ENCODE results near the gene DENND1A.
"Not testable (repeated sequence)": the region's sequence is repeated elsewhere in the genome, so short reads cannot be mapped to it uniquely, and the experiment has no call there.

DENND1A gene

DNA sequence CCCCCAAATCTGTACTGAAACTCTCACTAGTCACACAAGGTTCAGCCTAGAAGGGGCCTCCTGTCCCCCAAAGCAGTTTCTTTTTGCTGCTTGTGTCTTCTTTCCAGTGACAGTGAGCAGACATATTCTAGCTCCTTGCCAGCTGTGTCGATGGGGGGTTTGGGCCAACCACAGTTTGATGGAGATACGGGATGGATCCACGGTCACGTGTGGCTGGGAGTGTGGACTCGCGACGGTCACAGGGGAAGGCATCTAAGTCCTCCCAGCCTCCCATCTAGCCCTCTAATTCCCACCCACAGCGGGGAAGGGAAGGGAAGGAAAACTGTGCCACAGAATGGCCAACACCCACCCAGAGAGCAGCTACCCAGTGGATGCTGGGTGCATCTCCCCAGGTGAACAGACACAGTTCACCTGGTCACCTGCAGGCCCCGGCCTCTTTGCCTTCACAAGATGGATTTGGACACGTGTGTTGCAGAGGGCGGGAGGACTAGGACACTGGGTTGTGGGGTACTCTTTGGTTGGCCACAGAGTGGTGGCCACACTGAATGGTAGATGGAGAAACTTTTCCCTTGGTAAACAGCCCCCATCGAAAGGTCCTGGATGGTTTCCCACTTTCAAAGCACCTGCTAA, 519.5 kb downstream of the DENND1A start:
- DNase-seq (ENCODE audit: low read depth), result no peak

- no peak for DNase-seq (ENCODE audit: low read depth)
Observed at GRCh38 chr9:123408313-123409262, 521.3 kb downstream of the DENND1A start.

DNA sequence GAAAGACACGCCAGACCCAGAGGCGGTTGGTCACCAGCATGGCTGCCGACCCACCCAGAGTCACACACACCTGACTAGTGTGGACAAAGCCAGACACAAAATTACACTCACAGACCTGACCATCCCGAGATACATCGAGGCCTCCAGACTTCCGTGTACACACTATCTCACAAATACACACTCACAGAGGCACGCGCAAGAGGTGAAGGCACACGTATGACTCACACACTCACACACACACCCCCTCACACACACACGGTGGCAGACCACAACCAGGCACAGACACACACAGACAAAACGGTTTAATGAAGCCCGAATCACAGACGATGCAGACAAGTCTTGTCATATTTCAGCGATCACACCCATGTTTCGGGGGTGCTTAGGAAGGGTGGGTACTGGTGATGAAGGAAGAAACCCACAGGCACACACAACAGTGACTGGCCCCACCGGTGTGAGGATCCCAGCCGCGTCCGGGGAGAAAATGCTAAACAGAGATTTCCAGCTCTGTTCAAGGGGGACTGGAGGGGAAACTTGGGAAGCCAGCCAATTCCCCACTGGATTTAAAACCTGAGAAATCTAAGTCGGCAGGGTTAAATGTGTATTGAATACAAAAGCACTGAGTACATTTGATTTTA, 522.6 kb downstream of the DENND1A start:
- no peak for DNase-seq (ENCODE audit: low read depth)

DNA sequence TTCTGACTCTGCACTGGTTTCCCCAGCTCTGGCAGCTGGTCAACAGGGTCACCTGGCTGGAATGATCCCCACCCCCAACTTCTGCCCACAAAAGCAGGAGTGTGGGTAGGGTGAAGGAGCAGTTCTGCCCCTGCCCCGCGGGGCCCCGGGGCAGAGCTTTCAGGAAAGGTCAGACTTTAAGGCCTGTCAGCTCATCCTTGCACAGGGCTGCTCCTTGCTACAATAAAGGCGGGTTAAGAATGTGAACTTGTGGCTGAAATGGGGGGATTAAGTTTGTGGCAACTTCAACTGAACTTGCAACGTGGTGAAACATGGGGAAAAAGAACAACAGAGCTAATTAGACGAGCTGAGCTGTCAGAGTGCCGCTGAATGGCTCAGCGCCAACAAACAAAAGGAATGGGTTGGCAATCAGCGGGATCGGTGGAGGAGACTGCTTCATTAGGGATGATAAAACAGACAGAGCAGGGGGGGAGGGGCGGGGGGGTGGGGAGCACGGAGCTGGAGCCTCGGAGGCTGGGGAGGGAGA, 523.2 kb downstream of the DENND1A start:
- no peak for DNase-seq (ENCODE audit: low read depth)

DNA sequence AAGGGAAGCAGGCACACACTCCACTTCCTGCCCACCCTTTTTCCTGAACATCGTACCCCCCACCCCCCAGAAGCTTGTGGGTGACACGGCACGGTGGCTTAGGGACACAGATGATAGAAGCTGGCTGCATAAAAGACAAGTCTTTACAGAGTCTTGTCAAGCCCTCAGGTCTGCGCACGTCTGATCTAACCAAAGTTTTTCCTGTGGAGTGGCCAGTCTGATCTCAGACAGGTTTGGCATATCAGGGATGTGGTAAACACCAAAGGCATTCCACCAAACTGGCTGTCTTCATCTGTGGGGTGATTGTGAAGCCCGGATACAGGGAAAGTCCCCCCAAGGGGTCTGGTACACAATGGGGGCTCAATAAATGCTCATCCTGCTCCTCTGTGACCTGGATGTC, 523.9 kb downstream of the DENND1A start:
- no peak for DNase-seq (ENCODE audit: low read depth)

DNA sequence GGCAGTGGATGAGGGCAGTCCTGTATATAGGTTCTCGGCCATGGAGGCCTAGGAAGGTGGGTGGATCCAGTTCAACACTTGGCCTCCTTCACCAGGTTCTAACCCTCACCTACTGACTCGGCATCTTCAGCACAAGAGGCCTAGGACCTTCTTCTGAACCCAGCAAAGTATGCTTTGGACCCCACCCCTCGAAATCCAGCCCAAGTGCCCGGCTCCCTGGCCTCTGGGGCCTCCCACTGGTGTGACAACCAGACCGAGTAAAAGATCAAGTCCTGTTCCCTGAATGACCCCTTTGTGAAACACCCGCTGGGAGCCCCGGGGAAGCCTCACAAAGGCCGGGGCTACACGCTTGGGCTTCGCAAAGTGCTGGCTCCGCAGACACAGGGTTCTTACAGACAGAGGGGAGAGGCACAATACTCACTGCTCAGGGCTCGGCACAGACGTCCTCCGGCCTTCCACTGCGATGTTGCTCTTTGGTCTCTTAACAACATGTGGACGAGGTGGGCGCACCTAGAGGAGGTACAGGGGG, 526.9 kb downstream of the DENND1A start:
- DNase-seq (ENCODE audit: low read depth), result no peak

DNA sequence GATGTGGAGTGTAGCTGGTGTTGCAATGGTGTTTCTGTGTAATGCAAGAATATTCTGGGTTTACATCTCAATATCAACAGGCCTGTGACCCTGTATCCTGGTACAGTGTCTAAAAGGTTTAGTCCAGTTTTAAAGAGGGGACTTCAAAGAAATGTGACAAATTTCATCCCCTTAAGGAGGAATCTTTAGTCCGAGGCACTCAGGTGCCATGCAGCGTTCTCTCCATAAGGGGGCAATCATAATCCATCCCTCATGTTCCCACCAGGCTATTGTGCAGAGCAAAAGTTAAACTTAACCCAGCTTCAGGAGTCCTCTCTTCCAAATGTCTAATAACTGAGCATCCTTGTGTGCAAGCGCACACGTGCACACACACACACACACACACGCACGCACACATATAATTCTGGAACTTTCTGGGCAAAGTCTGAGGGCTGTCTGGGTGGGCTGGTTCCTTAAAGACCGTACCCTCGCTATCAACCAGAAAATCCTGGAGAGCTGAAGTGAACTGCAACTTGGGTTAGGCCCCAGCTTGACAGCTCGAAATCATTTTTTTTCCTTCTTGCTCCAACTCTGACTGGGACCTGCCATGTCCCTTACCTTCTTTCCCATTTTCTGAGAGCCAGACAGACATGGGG, 527.9 kb downstream of the DENND1A start:
- DNase-seq (ENCODE audit: low read depth), result no peak

- no peak for DNase-seq (ENCODE audit: low read depth)
Observed at GRCh38 chr9:123400926-123401503, 528.9 kb downstream of the DENND1A start.

GRCh38 chr9:123399803-123400378, 530.0 kb downstream of the DENND1A start:
- DNase-seq (ENCODE audit: low read depth), result no peak

DNA sequence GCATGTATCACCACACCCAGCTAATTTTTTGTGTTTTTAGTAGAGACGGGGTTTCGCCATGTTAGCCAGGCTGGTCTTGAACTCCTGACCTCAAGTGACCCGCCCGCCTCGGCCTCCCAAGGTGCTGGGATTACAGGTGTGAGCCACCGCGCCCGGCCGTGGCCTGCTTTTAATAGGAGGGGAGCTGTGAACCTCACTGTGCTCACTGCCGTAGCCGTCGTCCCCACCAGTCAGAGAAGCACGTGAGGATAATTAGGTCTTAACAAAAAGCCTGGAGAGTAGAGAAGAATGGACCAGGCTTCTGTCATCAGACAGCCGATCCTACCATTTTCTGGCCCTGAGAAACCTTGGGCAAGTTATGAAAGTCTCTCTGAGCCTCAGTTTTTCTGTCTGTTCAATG, 531.0 kb downstream of the DENND1A start:
- not testable (repeated sequence) for DNase-seq (ENCODE audit: low read depth)

GRCh38 chr9:123397975-123398374, 532.0 kb downstream of the DENND1A start:
- DNase-seq (ENCODE audit: low read depth), result no peak

DNA sequence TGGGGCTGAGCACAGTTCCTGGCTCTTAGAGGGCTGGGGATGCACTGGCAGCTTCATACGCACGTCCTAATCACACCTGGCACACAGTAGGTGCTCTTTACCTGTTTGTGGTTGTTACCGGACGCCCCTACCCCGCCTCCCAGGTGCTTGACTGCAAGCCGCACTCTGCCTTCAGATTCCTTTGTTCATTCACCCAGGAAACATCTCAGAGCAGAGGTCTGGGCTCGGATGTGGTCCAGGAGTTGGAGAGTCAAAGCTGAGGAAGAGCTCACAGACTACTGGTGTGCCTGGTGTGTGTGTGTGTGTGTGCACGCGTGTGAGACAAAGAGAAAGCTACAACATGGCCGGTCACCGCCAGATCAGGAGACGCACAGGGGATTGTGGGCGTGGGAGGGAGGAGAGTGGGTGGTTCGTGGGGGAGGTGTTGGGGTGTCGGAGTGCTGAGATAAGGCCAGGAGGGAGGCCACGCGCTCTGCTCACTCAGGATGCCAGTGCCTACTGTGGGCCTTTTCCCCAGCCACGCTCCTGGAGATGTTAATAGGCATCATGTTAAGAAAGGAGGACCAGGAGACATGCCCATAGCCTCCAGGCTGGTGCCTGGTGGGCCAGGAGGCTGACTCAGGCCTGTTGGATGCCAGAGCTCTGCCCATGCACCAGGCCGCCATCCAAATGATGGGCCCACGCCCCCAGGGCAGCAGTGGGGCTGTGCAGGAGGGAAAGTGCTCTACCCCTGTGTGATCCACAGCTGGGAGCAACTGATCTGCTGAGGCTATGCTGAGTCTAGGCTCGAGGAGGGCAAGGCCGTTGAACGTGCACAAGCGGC, 534.0 kb downstream of the DENND1A start:
- no peak for DNase-seq (ENCODE audit: low read depth)

DNA sequence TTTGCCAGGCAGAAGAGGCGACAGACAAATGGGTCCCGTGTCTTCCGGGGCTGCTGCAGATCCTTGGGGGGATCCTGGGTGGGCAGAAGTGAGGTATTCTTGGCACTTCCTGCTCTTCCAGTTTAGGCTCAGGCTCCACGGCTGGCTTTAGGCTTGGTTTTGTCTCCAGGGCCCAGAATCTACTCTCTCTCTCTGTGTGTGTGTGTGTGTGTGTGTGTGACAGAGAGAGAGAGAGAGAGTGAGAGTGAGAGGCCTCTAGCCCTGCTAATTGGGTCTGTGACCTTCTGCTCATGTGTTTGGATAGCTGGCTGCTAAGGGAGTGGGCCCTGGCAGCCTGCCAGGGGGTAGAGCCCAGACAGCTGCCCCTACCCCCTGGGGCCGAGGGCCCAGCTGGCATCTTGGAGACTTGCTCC, 534.6 kb downstream of the DENND1A start:
- no peak for DNase-seq (ENCODE audit: low read depth)

DNA sequence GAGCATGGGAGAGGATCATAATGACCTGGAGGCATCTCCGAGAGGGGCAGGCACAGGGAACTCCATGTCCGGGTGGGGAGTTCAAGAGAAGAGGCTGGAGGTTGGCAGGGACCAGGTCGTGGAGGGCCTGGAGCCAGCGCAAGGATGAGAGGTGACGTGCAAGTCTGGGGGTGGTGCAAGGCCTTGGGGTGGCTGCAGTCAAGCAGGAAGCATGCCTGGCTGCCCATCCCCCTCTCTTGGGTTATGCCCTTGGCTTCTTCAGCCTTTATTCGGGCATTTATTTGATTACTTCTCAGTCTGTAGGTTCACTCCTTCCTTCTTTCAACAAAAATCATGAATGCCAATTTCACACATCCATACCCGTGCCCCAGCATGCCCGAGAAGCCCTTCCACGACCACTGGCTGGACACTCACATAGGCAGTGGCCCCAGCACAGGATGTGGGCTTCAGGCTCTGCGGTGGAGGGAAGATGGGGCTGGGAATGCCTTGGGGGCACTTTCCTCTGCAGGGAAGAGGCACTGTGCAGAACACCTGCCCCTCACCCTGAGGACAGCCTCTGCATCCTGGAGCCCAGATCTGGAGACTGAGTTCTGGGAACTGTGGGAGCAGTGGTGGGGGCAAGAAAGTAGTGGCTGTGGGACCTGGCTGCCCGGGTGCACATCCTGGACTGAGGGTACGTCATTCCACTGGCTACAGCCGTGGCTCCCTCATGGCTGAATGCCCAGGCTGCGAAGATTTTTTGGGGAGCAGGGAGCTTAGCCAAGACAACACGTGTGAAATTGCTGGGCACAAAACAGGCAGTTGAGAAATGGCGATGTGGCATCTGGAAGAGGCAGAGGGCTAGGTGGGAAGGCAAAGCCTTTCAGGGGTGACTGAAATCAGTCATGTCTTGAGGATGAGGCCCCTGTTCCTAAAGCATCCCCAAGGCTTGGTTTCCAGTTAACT, 535.4 kb downstream of the DENND1A start:
- no peak for DNase-seq (ENCODE audit: low read depth)

DNA sequence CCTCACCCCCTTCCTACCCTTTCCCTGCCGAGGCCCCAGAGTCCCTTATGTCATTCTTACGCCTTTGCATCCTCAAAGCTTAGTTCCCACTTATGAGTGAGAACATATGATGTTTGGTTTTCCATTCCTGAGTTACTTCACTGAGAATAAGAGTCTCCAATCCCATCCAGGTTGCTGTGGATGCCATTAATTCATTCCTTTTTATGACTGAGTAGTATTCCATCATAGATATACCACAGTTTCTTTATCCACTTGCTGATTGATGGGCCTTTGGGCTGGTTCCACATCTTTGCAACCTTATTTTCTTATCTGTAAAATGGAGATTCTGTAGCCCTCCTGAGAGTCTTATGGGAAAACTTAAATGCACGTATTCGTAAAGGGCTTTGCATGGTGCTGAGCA, 537.1 kb downstream of the DENND1A start:
- DNase-seq (ENCODE audit: low read depth), result no peak

GRCh38 chr9:123391946-123392345, 538.0 kb downstream of the DENND1A start:
- DNase-seq (ENCODE audit: low read depth), result no peak

- DNase-seq (ENCODE audit: low read depth), result no peak
Observed at GRCh38 chr9:123391233-123391632, 538.7 kb downstream of the DENND1A start.

DNA sequence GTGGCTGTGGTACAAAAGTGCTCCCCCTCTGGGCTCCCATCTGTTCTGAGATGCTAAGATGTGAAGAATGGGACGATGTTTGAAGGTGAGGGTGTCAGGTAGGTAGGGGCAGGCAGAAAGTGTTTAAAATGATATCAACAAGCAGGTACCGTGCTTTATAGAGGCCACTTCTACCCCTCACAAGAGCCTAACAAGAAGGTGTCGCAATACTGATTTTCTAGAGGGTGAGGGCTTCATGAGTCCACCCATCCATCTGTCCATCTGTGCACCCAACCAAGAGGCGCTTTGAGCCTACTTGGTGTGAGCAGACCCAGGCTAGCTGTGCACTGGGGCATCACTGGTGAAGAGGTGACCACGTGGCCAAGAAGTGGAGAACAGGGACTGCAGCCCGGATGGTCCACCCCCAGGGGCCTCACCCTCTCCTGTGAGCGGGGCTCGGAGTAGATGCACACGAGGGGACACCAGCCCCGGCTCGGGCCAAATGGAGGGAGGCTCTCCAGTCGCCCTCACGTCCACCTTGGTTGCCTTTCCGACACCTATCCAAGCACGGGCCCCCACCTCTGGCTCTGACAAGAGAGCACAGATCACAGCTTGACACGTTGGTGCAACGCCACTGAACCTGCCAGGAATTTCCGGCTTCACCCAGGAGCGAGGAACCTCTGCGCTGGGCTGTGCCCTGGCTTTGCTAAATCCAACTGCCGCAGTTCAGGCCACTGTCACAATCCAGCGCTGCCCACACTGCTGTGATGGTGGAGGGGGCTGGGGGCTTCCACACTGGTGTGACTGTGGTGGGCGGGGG, 539.4 kb downstream of the DENND1A start:
- DNase-seq (ENCODE audit: low read depth), result no peak

All from GM04503 (cell line).